Suprapubic skin (tissue), 4 donors: ENCODE results near the gene CRTC3. TPM values are rescaled to one million over a fixed set of nuclear protein-coding genes. Genes with fewer than 3 reads are reported as not detected.

Experiments
- DNase-seq, 2 donors: peaks; one replicate each; pipeline ENCODE4 v3.0.0-alpha.2; 2019; ENCODE audit warnings: low spot score in 2 of 2
- H3K27ac ChIP-seq: fragments of 200-600 bp; sonication (generic); one replicate; pipeline ENCODE4 v1.5.1; 2019
- H3K27me3 ChIP-seq: fragments of 200-600 bp; sonication (generic); one replicate; pipeline ENCODE4 v1.5.1; 2019
- H3K36me3 ChIP-seq: fragments of 200-600 bp; sonication (generic); one replicate; pipeline ENCODE4 v1.5.1; 2019
- H3K4me1 ChIP-seq: fragments of 200-600 bp; sonication (generic); one replicate; pipeline ENCODE4 v1.5.1; 2019
- H3K4me3 ChIP-seq: fragments of 200-600 bp; sonication (generic); one replicate; pipeline ENCODE4 v1.5.1; 2019; ENCODE audit warnings: mild to moderate bottlenecking
- H3K9me3 ChIP-seq: fragments of 200-600 bp; sonication (generic); one replicate; pipeline ENCODE4 v1.5.1; 2019
- EP300 ChIP-seq: sonication (generic); formaldehyde crosslinking; IDR thresholded peaks from one replicate; pipeline ENCODE4 v1.6.1; 2017; ENCODE audit warnings: antibody characterized with exemption
- POLR2A ChIP-seq, 2 donors: fragments of 450-650 bp; IDR thresholded peaks; one replicate each; pipeline ENCODE4 v1.6.1; 2017; ENCODE audit warnings: antibody characterized with exemption in 2 of 2, mild to moderate bottlenecking in 2 of 2, moderate library complexity in 2 of 2
- POLR2AphosphoS5 ChIP-seq, 3 donors: sonication (generic); formaldehyde crosslinking; IDR thresholded peaks; one replicate each; pipeline ENCODE4 v1.6.1; 2017; ENCODE audit warnings: antibody characterized with exemption in 3 of 3
- WGBS: methylation state at CpG from one replicate; pipeline ENCODE4 v1.1.5; 2018; 5-methylcytosine and 5-hydroxymethylcytosine counted together
- total RNA-seq, 4 donors: library from RNA; depleted of rRNA; stranded (reverse); fragments of >200 nt; gene quantifications; one replicate each; pipeline ENCODE4 v1.1.0, GENCODE V29; 2016
- TF ChIP-seq, protein P1 (sequence below), 2 donors: fragments of 200-600 bp in 1 of 2; fragments of 450-650 bp in 1 of 2; sonication (generic) in 1 of 2; IDR thresholded peaks; one replicate each; pipeline ENCODE4 v1.5.1; 2016 to 2019; ENCODE audit warnings: antibody characterized with exemption in 2 of 2, mild to moderate bottlenecking in 1 of 2, moderate library complexity in 1 of 2

The CRTC3 gene
- total RNA-seq, 4 donors from 2014 or later, result 23.6 to 50.4 (median 33.4) TPM

- no peak for DNase-seq
- H3K4me1 ChIP-seq, result peaks cover 52% of the 10 kb centered on the region
- H3K9me3 ChIP-seq, result no peaks in the 10 kb centered on the region
- H3K27me3 ChIP-seq, result no peaks in the 10 kb centered on the region
- no peak for TF ChIP-seq POLR2A (IDR thresholded peaks at IDR 0.05)
- no peak for TF ChIP-seq POLR2AphosphoS5 (IDR thresholded peaks at IDR 0.05)
- TF ChIP-seq, protein P1, sequence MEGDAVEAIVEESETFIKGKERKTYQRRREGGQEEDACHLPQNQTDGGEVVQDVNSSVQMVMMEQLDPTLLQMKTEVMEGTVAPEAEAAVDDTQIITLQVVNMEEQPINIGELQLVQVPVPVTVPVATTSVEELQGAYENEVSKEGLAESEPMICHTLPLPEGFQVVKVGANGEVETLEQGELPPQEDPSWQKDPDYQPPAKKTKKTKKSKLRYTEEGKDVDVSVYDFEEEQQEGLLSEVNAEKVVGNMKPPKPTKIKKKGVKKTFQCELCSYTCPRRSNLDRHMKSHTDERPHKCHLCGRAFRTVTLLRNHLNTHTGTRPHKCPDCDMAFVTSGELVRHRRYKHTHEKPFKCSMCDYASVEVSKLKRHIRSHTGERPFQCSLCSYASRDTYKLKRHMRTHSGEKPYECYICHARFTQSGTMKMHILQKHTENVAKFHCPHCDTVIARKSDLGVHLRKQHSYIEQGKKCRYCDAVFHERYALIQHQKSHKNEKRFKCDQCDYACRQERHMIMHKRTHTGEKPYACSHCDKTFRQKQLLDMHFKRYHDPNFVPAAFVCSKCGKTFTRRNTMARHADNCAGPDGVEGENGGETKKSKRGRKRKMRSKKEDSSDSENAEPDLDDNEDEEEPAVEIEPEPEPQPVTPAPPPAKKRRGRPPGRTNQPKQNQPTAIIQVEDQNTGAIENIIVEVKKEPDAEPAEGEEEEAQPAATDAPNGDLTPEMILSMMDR (IDR thresholded peaks at IDR 0.05), result no peak
- TF ChIP-seq EP300, result no peak
- 89% methylated on average over 3 of the region's 3 CpGs for WGBS
- no peak overlapping the region for H3K27ac ChIP-seq
- no peak overlapping the region for H3K4me3 ChIP-seq
- no peaks in the 10 kb centered on the region for H3K36me3 ChIP-seq
These were observed 33.7 kb downstream of the CRTC3 start for GRCh38 chr15:90563463-90563862.

DNA sequence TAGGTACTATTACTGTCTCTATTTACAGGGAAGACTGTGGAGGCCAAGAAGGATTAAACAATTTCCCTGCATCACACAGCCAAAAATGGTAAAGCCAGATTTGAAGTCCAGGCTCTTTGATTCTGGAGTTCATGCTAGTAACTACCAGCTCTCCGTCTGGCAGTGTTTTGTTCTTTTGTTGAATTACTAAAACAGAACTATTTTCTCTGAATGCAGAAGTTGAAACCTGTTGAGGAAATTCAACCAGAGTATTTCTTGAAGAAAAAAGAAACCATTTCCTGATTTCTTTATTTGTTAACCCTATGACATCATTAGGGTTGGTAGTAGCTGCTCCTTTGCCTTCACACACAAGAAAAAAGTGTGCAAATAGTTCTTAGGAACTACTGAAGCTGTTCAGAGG, 34.3 kb downstream of the CRTC3 start:
- Histone ChIP-seq H3K9me3 (no peaks in the 10 kb centered on the region), H3K36me3 (no peaks in the 10 kb centered on the region), H3K4me3 (no peak overlapping the region), H3K27ac (no peak overlapping the region), H3K4me1 (peaks cover 46% of the 10 kb centered on the region), H3K27me3 (no peaks in the 10 kb centered on the region)
- TF ChIP-seq, protein P1 (IDR thresholded peaks at IDR 0.05), result no peak
- TF ChIP-seq EP300, result no peak
- no peak for DNase-seq
- WGBS, result 59% methylated on average over 1 of the region's 1 CpG

DNA sequence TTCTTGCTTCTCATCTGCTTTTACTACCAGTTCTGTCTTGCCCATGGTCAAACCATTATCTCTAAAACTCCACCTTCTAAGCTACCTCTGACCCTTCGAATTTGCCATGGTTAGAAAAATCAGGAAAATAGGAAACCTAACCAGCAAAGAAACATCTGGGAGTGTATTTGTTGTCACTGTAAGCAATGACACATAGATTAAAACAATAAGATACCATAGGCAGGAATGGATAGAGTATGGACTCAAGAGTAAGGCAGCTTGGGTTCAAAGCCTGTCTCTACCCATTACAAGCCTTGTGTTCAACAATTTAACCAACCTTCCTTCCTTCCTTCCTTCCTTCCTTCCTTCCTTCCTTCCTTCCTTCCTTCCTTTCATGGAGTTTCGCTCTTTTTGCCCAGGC, 34.9 kb downstream of the CRTC3 start:
- DNase-seq, result no peak
- H3K27ac ChIP-seq, result no peak overlapping the region

GRCh38 chr15:90565866-90566265, 36.1 kb downstream of the CRTC3 start:
- TF ChIP-seq POLR2A (IDR thresholded peaks at IDR 0.05), result no peak
- Histone ChIP-seq H3K4me3 (no peak overlapping the region), H3K27ac (no peak overlapping the region), H3K9me3 (no peaks in the 10 kb centered on the region), H3K27me3 (no peaks in the 10 kb centered on the region), H3K4me1 (peaks cover 38% of the 10 kb centered on the region), H3K36me3 (no peaks in the 10 kb centered on the region)
- DNase-seq, result no peak

More for the DNA sequence above, 34.9 kb downstream of the CRTC3 start:
- no peaks in the 10 kb centered on the region for H3K36me3 ChIP-seq
- H3K4me3 ChIP-seq, result no peak overlapping the region
- WGBS, result 91% methylated on average over 2 of the region's 2 CpGs
- no peaks in the 10 kb centered on the region for H3K9me3 ChIP-seq
- TF ChIP-seq, protein P1 (IDR thresholded peaks at IDR 0.05), result no peak
- TF ChIP-seq EP300 (no peak), POLR2A (IDR thresholded peaks at IDR 0.05) (no peak), POLR2AphosphoS5 (IDR thresholded peaks at IDR 0.05) (no peak)
- peaks cover 44% of the 10 kb centered on the region for H3K4me1 ChIP-seq
- H3K27me3 ChIP-seq, result no peaks in the 10 kb centered on the region

DNA sequence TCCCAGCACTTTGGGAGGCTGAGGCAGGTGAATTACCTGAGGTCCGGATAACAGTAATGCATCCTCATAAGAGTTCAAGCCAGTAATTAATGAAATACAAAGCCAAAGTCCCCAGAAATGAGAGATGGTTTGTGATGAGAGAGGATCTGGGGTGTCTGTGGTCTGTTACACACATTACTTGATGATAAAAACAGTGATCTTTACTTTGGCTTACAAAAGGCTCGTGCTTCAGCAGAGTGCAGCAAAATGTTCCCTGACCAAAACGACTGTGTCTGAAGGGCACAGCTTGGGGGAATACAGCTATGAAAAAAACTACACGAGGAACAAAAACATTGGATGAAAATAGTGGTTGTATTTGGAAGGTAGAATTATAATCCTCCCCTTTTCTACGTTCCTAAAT, 40.9 kb downstream of the CRTC3 start:
- Histone ChIP-seq H3K4me1 (peaks cover 16% of the 10 kb centered on the region), H3K27me3 (no peaks in the 10 kb centered on the region), H3K27ac (peak overlapping the region; percentile 47), H3K4me3 (no peak overlapping the region), H3K9me3 (no peaks in the 10 kb centered on the region), H3K36me3 (no peaks in the 10 kb centered on the region)
- TF ChIP-seq EP300 (no peak), POLR2AphosphoS5 (IDR thresholded peaks at IDR 0.05) (no peak), POLR2A (IDR thresholded peaks at IDR 0.05) (no peak)
- TF ChIP-seq, protein P1 (IDR thresholded peaks at IDR 0.05), result no peak
- 50% methylated on average over 5 of the region's 5 CpGs for WGBS
- no peak for DNase-seq

GRCh38 chr15:90571063-90571541, 41.4 kb downstream of the CRTC3 start:
- H3K27ac ChIP-seq, result peak overlapping the region; percentile 47

More at GRCh38 chr15:90571063-90571541, 41.4 kb downstream of the CRTC3 start:
- Histone ChIP-seq H3K9me3 (no peaks in the 10 kb centered on the region), H3K27me3 (no peaks in the 10 kb centered on the region), H3K4me1 (peaks cover 16% of the 10 kb centered on the region), H3K36me3 (no peaks in the 10 kb centered on the region), H3K4me3 (no peak overlapping the region)
- WGBS, result 41% methylated on average over 4 of the region's 4 CpGs
- TF ChIP-seq POLR2A (IDR thresholded peaks at IDR 0.05) (peak in 1 of 2 donors; percentile 19), POLR2AphosphoS5 (IDR thresholded peaks at IDR 0.05) (peak in 1 of 3 donors; percentile 8), EP300 (no peak)
- TF ChIP-seq, protein P1 (IDR thresholded peaks at IDR 0.05), result no peak
- peak in 1 of 2 donors; percentile 82 for DNase-seq
